Central memory CD8-positive, alpha-beta T cell (primary cell): ENCODE measurements around the gene CMYA5.
"Not testable (repeated sequence)": the region's sequence is repeated elsewhere in the genome, so short reads cannot be mapped to it uniquely, and the experiment has no call there.

ENCODE experiments used
- ATAC-seq: fragments of 150-1000 bp; cut with Tn5 transposase; replicated peaks from 2 replicates; pipeline ENCODE4 v1.10.0; 2022; ENCODE audit warnings: mild to moderate bottlenecking, moderate FRiP score, moderate number of reproducible peaks; ENCODE audit not compliant: poor library complexity, severe bottlenecking; ENCODE audit errors: extremely low read depth
- DNase-seq, 2 donors: peaks; one replicate each; pipeline ENCODE4 v3.0.0; 2021; ENCODE audit warnings: low spot score in 2 of 2
- H3K27ac Mint-ChIP-seq: one replicate; pipeline ENCODE4 v1.8.0; 2022; ENCODE audit warnings: low read depth, mild to moderate bottlenecking, moderate library complexity, mixed read lengths
- H3K27me3 Mint-ChIP-seq: one replicate; pipeline ENCODE4 v1.8.0; 2022; ENCODE audit warnings: mixed read lengths
- H3K36me3 Mint-ChIP-seq: one replicate; pipeline ENCODE4 v1.8.0; 2022; ENCODE audit warnings: mild to moderate bottlenecking, moderate library complexity, mixed read lengths; ENCODE audit not compliant: insufficient read depth
- H3K4me1 Mint-ChIP-seq: one replicate; pipeline ENCODE4 v1.8.0; 2022; ENCODE audit warnings: mixed read lengths
- H3K4me3 Mint-ChIP-seq: one replicate; pipeline ENCODE4 v1.8.0; 2022; ENCODE audit warnings: mild to moderate bottlenecking, moderate library complexity, mixed read lengths
- H3K9me3 Mint-ChIP-seq: one replicate; pipeline ENCODE4 v1.8.0; 2022; ENCODE audit warnings: mixed read lengths

Gene CMYA5

GRCh38 chr5:79762929-79763328, 73.3 kb downstream of the CMYA5 start:
- Mint-ChIP-seq H3K9me3 (no peaks in the 10 kb centered on the region), H3K36me3 (no peaks in the 10 kb centered on the region), H3K27ac (no peak overlapping the region), H3K4me3 (no peak overlapping the region), H3K4me1 (no peaks in the 10 kb centered on the region), H3K27me3 (peaks cover 9% of the 10 kb centered on the region)
- ATAC-seq (no peak), DNase-seq (no peak)

- DNase-seq, H3K27ac Mint-ChIP-seq, ATAC-seq, H3K4me1 Mint-ChIP-seq, H3K4me3 Mint-ChIP-seq, H3K9me3 Mint-ChIP-seq, H3K36me3 Mint-ChIP-seq: not testable (repeated sequence)
- H3K27me3 Mint-ChIP-seq, result peaks cover 21% of the 10 kb centered on the region
Measured at GRCh38 chr5:79764147-79764546, 74.5 kb downstream of the CMYA5 start.

- no peak for ATAC-seq
- H3K9me3 Mint-ChIP-seq, result peaks cover 6% of the 10 kb centered on the region
- H3K27me3 Mint-ChIP-seq, result peaks cover 60% of the 10 kb centered on the region
- no peak for DNase-seq
- no peak overlapping the region for H3K27ac Mint-ChIP-seq
- no peak overlapping the region for H3K4me3 Mint-ChIP-seq
- H3K36me3 Mint-ChIP-seq, result no peaks in the 10 kb centered on the region
- no peaks in the 10 kb centered on the region for H3K4me1 Mint-ChIP-seq
Measured at GRCh38 chr5:79771387-79771786, 81.8 kb downstream of the CMYA5 start.

- Mint-ChIP-seq H3K27ac (no peak overlapping the region), H3K4me1 (no peaks in the 10 kb centered on the region), H3K9me3 (peaks cover 6% of the 10 kb centered on the region), H3K27me3 (peaks cover 54% of the 10 kb centered on the region), H3K36me3 (no peaks in the 10 kb centered on the region), H3K4me3 (no peak overlapping the region)
- ATAC-seq (no peak), DNase-seq (no peak)
Measured at GRCh38 chr5:79772651-79773050, 83.0 kb downstream of the CMYA5 start.

GRCh38 chr5:79773612-79774011, 84.0 kb downstream of the CMYA5 start:
- no peaks in the 10 kb centered on the region for H3K4me1 Mint-ChIP-seq
- DNase-seq (no peak), ATAC-seq (no peak)
- H3K27ac Mint-ChIP-seq, result no peak overlapping the region
- peaks cover 6% of the 10 kb centered on the region for H3K9me3 Mint-ChIP-seq
- H3K36me3 Mint-ChIP-seq, result no peaks in the 10 kb centered on the region
- H3K4me3 Mint-ChIP-seq, result no peak overlapping the region
- H3K27me3 Mint-ChIP-seq, result peaks cover 44% of the 10 kb centered on the region

GRCh38 chr5:79774171-79774854, 84.7 kb downstream of the CMYA5 start:
- ATAC-seq, result no peak
- H3K9me3 Mint-ChIP-seq, result no peaks in the 10 kb centered on the region
- no peaks in the 10 kb centered on the region for H3K36me3 Mint-ChIP-seq

GRCh38 chr5:79774855-79775237, 85.2 kb downstream of the CMYA5 start:
- DNase-seq, result no peak
- Mint-ChIP-seq H3K4me3 (no peak overlapping the region), H3K36me3 (no peaks in the 10 kb centered on the region), H3K27me3 (peaks cover 33% of the 10 kb centered on the region), H3K9me3 (no peaks in the 10 kb centered on the region), H3K27ac (no peak overlapping the region), H3K4me1 (no peaks in the 10 kb centered on the region)
- no peak for ATAC-seq

More at GRCh38 chr5:79774171-79774854, 84.7 kb downstream of the CMYA5 start:
- Mint-ChIP-seq H3K27ac (no peak overlapping the region), H3K4me1 (no peaks in the 10 kb centered on the region), H3K4me3 (no peak overlapping the region), H3K27me3 (peaks cover 37% of the 10 kb centered on the region)
- DNase-seq, result no peak

- H3K36me3 Mint-ChIP-seq, result not testable (repeated sequence)
Measured at GRCh38 chr5:79784741-79785140, 95.1 kb downstream of the CMYA5 start.

GRCh38 chr5:79785983-79786382, 96.3 kb downstream of the CMYA5 start:
- ATAC-seq, result no peak
- Mint-ChIP-seq H3K27me3 (peaks cover 47% of the 10 kb centered on the region), H3K4me3 (no peak overlapping the region), H3K27ac (no peak overlapping the region), H3K36me3 (no peaks in the 10 kb centered on the region), H3K9me3 (no peaks in the 10 kb centered on the region), H3K4me1 (no peaks in the 10 kb centered on the region)
- no peak for DNase-seq

More at GRCh38 chr5:79784741-79785140, 95.1 kb downstream of the CMYA5 start:
- peaks cover 34% of the 10 kb centered on the region for H3K27me3 Mint-ChIP-seq
- H3K4me1 Mint-ChIP-seq, ATAC-seq, H3K9me3 Mint-ChIP-seq, DNase-seq, H3K4me3 Mint-ChIP-seq, H3K27ac Mint-ChIP-seq: not testable (repeated sequence)

GRCh38 chr5:79787448-79787847, 97.8 kb downstream of the CMYA5 start:
- H3K9me3 Mint-ChIP-seq, result no peaks in the 10 kb centered on the region
- no peak overlapping the region for H3K27ac Mint-ChIP-seq
- DNase-seq, result no peak

GRCh38 chr5:79791843-79792242, 102.2 kb downstream of the CMYA5 start:
- H3K4me1 Mint-ChIP-seq, result no peaks in the 10 kb centered on the region
- DNase-seq, result no peak
- ATAC-seq, result no peak
- no peak overlapping the region for H3K4me3 Mint-ChIP-seq
- peaks cover 42% of the 10 kb centered on the region for H3K27me3 Mint-ChIP-seq
- no peaks in the 10 kb centered on the region for H3K9me3 Mint-ChIP-seq
- H3K36me3 Mint-ChIP-seq, result no peaks in the 10 kb centered on the region
- no peak overlapping the region for H3K27ac Mint-ChIP-seq

More at GRCh38 chr5:79787448-79787847, 97.8 kb downstream of the CMYA5 start:
- peaks cover 49% of the 10 kb centered on the region for H3K27me3 Mint-ChIP-seq
- H3K4me3 Mint-ChIP-seq, result no peak overlapping the region
- H3K36me3 Mint-ChIP-seq, result no peaks in the 10 kb centered on the region
- no peaks in the 10 kb centered on the region for H3K4me1 Mint-ChIP-seq
- ATAC-seq, result no peak

- DNase-seq (no peak), ATAC-seq (no peak)
- Mint-ChIP-seq H3K9me3 (no peaks in the 10 kb centered on the region), H3K4me3 (no peak overlapping the region), H3K36me3 (no peaks in the 10 kb centered on the region), H3K4me1 (no peaks in the 10 kb centered on the region), H3K27ac (no peak overlapping the region), H3K27me3 (peaks cover 39% of the 10 kb centered on the region)
Measured at GRCh38 chr5:79792463-79792862, 102.8 kb downstream of the CMYA5 start.

GRCh38 chr5:79793304-79793703, 103.7 kb downstream of the CMYA5 start:
- DNase-seq (no peak), ATAC-seq (no peak)
- H3K4me3 Mint-ChIP-seq, result no peak overlapping the region
- H3K9me3 Mint-ChIP-seq, result no peaks in the 10 kb centered on the region
- no peak overlapping the region for H3K27ac Mint-ChIP-seq
- no peaks in the 10 kb centered on the region for H3K36me3 Mint-ChIP-seq
- H3K27me3 Mint-ChIP-seq, result peaks cover 32% of the 10 kb centered on the region
- no peaks in the 10 kb centered on the region for H3K4me1 Mint-ChIP-seq
